Glutamatergic neuron (in vitro differentiated cells): ENCODE data around the gene ZNF311. TPM values are rescaled to one million over a fixed set of nuclear protein-coding genes. Genes with fewer than 3 reads are reported as not detected.

Experiments
- DNase-seq: peaks from one replicate; pipeline ENCODE4 v3.0.0; 2022
- H3K27ac Mint-ChIP-seq: one replicate; pipeline ENCODE4 v1.8.0; 2020; ENCODE audit warnings: mild to moderate bottlenecking, mixed read lengths, inconsistent platforms; ENCODE audit not compliant: unreplicated experiment
- H3K27me3 Mint-ChIP-seq: one replicate; pipeline ENCODE4 v1.8.0; 2020; ENCODE audit warnings: mild to moderate bottlenecking, moderate library complexity, mixed read lengths, inconsistent platforms; ENCODE audit not compliant: unreplicated experiment
- H3K36me3 Mint-ChIP-seq: one replicate; pipeline ENCODE4 v1.8.0; 2020; ENCODE audit warnings: mild to moderate bottlenecking, mixed read lengths, inconsistent platforms; ENCODE audit not compliant: unreplicated experiment
- H3K4me1 Mint-ChIP-seq: one replicate; pipeline ENCODE4 v1.8.0; 2020; ENCODE audit warnings: mild to moderate bottlenecking, low read depth, mixed read lengths, inconsistent platforms; ENCODE audit not compliant: unreplicated experiment
- H3K4me3 Mint-ChIP-seq: one replicate; pipeline ENCODE4 v1.8.0; 2020; ENCODE audit warnings: mild to moderate bottlenecking, mixed read lengths, inconsistent platforms; ENCODE audit not compliant: unreplicated experiment
- H3K9me3 Mint-ChIP-seq: one replicate; pipeline ENCODE4 v1.8.0; 2020; ENCODE audit warnings: mild to moderate bottlenecking, moderate library complexity, mixed read lengths, inconsistent platforms; ENCODE audit not compliant: unreplicated experiment
- total RNA-seq: library from RNA; stranded (reverse); fragmentation: NEBNext Ultra II Directional; extraction: Animal tissue kit (Norgen Biotek cat#: 25700); gene quantifications from one replicate; pipeline ENCODE4 v1.2.1, GENCODE V29; 2021; ENCODE audit not compliant: unreplicated experiment
- TF ChIP-seq, protein P1 (sequence below): fragments of 200-600 bp; sonication (generic); IDR thresholded peaks from one replicate; pipeline ENCODE4 v1.5.0; 2021; ENCODE audit not compliant: partially characterized antibody, unreplicated experiment

ZNF311 gene
- total RNA-seq, 1 donor from 2014 or later = 5.1 TPM

DNA sequence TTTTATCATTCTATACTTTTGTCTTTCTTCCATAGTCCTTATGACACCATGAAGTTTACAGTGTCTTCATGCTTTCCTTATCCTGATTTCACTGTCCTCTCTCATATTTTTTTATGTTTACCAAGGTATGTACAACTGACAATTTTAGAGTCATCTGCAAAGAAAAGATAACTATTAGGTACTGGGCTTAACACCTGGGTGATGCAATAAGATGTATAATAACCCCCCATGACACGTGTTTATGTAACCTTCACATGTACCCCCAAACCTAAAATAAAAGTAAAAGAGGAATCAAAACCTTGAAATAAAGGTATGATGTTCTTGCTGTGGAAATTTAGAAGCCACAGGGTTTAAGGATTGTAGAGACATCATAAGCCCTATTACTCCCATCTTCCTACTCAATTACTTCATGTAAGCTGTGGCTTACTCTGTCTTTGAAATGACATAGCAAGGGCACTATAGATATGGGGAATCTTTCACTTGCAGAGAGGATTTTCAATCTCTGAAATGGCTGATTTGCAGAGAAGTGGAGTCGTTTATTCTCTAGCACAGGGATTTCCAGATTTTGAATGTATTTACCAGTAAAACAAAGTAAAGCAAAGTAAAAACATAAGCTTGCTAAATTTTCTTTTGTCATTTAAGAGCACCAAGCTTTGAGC is 20.9 kb upstream of the ZNF311 start:
- Mint-ChIP-seq H3K9me3 (no peaks in the 10 kb centered on the region), H3K4me3 (no peak overlapping the region), H3K27ac (no peak overlapping the region), H3K27me3 (no peaks in the 10 kb centered on the region), H3K4me1 (no peaks in the 10 kb centered on the region), H3K36me3 (peaks cover 10% of the 10 kb centered on the region)
- TF ChIP-seq, protein P1, sequence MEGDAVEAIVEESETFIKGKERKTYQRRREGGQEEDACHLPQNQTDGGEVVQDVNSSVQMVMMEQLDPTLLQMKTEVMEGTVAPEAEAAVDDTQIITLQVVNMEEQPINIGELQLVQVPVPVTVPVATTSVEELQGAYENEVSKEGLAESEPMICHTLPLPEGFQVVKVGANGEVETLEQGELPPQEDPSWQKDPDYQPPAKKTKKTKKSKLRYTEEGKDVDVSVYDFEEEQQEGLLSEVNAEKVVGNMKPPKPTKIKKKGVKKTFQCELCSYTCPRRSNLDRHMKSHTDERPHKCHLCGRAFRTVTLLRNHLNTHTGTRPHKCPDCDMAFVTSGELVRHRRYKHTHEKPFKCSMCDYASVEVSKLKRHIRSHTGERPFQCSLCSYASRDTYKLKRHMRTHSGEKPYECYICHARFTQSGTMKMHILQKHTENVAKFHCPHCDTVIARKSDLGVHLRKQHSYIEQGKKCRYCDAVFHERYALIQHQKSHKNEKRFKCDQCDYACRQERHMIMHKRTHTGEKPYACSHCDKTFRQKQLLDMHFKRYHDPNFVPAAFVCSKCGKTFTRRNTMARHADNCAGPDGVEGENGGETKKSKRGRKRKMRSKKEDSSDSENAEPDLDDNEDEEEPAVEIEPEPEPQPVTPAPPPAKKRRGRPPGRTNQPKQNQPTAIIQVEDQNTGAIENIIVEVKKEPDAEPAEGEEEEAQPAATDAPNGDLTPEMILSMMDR = no peak
- no peak for DNase-seq

DNA sequence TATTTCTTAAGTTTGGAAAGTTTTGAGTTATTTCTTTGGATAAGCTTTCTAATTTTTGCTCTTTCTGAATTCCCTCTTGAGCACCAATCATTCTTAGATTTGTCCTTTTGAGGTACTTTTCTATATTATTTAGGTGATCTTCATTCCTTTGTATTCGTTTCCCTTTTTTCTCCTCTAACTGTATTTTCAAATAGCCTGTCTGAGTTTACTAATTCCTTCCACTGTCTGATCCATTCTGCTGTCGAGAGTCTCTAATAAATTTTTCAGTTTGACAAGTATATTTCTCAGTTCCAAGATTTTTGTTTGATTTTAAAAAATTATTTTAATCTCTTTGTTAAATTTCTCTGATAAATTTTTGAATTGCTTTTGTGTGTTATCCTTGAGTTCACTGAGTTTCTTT is 16.3 kb upstream of the ZNF311 start:
- peaks cover 10% of the 10 kb centered on the region for H3K36me3 Mint-ChIP-seq
- peaks cover 3% of the 10 kb centered on the region for H3K27me3 Mint-ChIP-seq
- H3K4me1 Mint-ChIP-seq = no peaks in the 10 kb centered on the region
- DNase-seq = no peak
- H3K4me3 Mint-ChIP-seq = no peak overlapping the region
- TF ChIP-seq, protein P1 = no peak
- no peak overlapping the region for H3K27ac Mint-ChIP-seq
- H3K9me3 Mint-ChIP-seq = peaks cover 2% of the 10 kb centered on the region

DNA sequence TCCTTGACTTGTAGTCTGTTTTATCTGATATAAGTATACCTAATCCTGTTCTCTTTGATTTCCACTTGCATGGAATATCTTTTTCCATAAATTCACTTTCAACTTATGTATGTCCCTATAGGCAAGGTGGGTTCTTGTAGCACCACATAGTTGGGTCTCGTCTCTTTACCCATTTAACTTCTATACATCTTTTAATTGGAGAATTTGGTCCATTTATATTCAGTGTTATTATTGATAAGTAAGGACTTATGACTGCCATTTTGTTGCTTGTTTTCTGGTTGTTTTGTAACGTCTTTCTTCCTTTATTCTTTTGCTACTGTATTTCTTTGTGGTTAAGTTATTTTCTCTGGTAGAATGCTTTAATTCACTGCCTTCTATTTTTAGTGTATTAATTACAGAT is 14.5 kb upstream of the ZNF311 start:
- Mint-ChIP-seq H3K4me1 (no peaks in the 10 kb centered on the region), H3K9me3 (peaks cover 2% of the 10 kb centered on the region), H3K27ac (no peak overlapping the region), H3K4me3 (no peak overlapping the region), H3K36me3 (peaks cover 10% of the 10 kb centered on the region), H3K27me3 (peaks cover 6% of the 10 kb centered on the region)
- TF ChIP-seq, protein P1 = no peak
- no peak for DNase-seq

DNA sequence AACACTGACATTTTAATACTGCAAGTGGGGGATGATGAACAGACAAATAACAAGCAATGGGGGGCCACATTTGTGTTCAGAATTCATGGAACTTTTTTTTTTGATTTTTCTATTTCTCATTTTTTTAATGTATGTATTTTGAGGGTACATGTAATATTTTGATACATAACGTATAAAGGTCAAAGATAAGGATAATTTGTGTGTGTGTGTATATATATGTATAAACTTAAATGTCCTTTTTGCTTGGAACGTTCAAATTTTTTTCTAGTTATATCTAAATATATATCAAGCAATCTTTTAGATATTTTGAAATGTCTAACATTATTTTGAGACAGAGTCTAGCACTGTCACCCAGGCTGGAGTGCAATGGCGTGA is 12.3 kb upstream of the ZNF311 start:
- no peak overlapping the region for H3K27ac Mint-ChIP-seq
- H3K27me3 Mint-ChIP-seq = peaks cover 6% of the 10 kb centered on the region
- no peaks in the 10 kb centered on the region for H3K4me1 Mint-ChIP-seq
- peak overlapping the region; percentile 96 for H3K4me3 Mint-ChIP-seq
- no peak for DNase-seq
- TF ChIP-seq, protein P1 = peak; percentile 13
- H3K9me3 Mint-ChIP-seq = peaks cover 2% of the 10 kb centered on the region
- H3K36me3 Mint-ChIP-seq = peaks cover 10% of the 10 kb centered on the region

DNA sequence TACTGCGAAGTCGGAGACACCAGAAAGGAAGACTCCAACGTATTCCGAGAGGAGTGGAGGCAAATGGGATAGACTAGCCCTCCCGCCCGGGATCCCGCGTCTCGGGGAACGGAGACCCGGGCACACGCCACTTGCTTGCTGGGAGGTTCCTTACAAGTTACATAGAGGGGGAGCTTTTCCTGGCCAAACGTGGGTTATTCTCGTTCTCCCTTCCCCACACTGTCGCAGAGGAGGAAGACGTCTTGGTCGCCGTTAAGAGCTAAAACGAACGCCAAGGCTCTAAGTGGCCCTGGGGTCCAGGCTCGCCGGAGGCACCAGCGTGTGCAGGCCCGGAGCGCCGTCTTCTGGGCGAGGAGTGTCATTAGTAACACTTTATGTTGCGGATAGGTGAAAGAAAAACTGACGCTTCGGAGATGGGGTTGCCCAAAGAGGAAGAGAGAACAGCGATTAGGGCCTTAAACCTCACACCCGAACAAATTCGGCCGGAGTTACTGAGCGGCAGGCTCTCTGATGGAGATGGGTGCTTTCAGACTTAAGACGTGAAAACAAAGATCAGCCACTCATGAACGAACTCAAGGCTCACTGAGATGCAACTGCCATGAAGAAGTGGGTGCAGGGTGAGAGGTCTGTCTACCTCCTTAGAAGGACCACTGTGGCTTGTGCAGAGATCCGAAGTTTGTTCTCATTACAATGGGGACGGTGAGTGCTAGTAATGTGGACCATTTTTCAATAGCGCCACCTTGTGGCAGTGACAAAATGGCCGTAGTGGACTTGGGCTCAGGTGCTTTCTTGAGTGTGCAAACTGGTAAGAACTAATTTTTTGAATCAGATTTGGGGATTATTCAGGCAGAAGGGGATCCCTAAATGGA is 11.7 kb upstream of the ZNF311 start:
- H3K27ac Mint-ChIP-seq = peak overlapping the region; percentile 35
- peak; percentile 81 for DNase-seq
- H3K27me3 Mint-ChIP-seq = peaks cover 6% of the 10 kb centered on the region
- H3K9me3 Mint-ChIP-seq = peaks cover 2% of the 10 kb centered on the region
- peak overlapping the region; percentile 96 for H3K4me3 Mint-ChIP-seq
- TF ChIP-seq, protein P1 = peak; percentile 90
- no peaks in the 10 kb centered on the region for H3K4me1 Mint-ChIP-seq
- peaks cover 5% of the 10 kb centered on the region for H3K36me3 Mint-ChIP-seq
